Measurements from ENCODE around the gene WDR45.

Gene WDR45

DNA sequence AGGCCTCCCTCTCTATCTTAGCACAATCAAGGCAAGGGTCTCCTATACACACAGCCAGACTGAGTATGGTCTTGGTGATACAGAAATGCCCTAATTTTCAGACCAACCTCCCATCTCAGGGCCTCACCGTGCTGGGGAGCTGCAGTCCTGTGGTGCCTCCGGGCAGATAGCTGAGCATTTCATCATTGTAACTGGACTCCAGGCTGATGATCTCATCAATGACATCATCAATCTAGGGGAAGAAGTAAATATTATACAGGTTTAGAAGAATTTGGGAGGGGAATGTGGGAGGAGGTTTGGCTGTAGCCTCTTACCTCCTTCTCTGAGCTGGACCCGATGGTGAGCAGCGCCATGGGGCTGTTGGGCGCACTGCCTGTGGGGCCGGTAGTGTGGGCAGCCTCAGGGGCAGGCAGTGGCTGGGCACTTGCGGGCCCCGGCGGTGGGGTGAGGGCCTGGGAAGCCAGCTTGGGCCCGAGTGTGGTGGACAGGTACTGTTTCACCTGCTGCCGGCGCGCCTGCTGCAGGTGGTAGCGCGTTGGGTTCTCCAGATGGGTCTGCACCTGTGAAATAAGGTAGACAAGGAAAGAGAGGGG is 41.7 kb downstream of the WDR45 start:
- TF ChIP-seq ZFP30 (CRISPR knock-in tag; IDR thresholded peaks at IDR 0.05) (no peak), TCF4 (CRISPR knock-in tag; IDR thresholded peaks at IDR 0.05; ENCODE audit: borderline replicate concordance) (no peak), CSDC2 (CRISPR knock-in tag; IDR thresholded peaks at IDR 0.05) (no peak), GLIS3 (CRISPR knock-in tag; IDR thresholded peaks at IDR 0.05) (no peak), ARNTL (CRISPR knock-in tag; IDR thresholded peaks at IDR 0.05; ENCODE audit: borderline replicate concordance, low read depth) (no peak), ZNF565 (CRISPR knock-in tag; conservative IDR thresholded peaks at IDR 0.05; ENCODE audit: low read depth) (no peak), TSHZ2 (CRISPR knock-in tag; IDR thresholded peaks at IDR 0.05) (no peak)
- TF ChIP-seq, protein P1, sequence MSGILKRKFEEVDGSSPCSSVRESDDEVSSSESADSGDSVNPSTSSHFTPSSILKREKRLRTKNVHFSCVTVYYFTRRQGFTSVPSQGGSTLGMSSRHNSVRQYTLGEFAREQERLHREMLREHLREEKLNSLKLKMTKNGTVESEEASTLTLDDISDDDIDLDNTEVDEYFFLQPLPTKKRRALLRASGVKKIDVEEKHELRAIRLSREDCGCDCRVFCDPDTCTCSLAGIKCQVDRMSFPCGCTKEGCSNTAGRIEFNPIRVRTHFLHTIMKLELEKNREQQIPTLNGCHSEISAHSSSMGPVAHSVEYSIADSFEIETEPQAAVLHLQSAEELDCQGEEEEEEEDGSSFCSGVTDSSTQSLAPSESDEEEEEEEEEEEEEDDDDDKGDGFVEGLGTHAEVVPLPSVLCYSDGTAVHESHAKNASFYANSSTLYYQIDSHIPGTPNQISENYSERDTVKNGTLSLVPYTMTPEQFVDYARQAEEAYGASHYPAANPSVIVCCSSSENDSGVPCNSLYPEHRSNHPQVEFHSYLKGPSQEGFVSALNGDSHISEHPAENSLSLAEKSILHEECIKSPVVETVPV (CRISPR knock-in tag; IDR thresholded peaks at IDR 0.05): no peak
- no peak for ATAC-seq

DNA sequence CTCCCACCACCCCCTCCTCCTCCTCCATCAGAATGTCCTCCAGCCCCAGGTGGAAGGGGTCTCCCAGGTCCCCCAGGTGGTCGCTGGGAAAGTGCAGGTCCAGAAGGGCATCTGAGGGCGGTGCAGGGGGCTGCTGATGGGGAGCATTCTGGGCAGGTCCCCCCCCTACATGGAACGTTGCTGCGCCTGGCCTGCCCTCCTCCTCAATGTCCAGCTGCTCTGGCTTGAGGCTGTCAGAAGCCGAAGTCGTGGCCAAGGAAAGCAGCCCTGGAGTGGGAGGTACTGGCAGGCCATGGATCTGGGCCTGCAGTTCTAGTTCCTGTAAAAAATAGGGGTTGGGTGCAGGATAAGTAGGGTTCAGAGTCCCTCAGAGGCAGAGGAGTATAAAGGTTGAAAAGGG is 49.4 kb downstream of the WDR45 start:
- ATAC-seq: no peak
- no peak for TF ChIP-seq BACH2 (CRISPR knock-in tag; IDR thresholded peaks at IDR 0.05; ENCODE audit: borderline replicate concordance)
- TF ChIP-seq, protein P1 (CRISPR knock-in tag; IDR thresholded peaks at IDR 0.05): no peak
- no peak for TF ChIP-seq TOX (CRISPR knock-in tag; IDR thresholded peaks at IDR 0.05; ENCODE audit: borderline replicate concordance)
- no peak for TF ChIP-seq ZNF8 (CRISPR knock-in tag; IDR thresholded peaks at IDR 0.05)
- TF ChIP-seq PPARA (CRISPR knock-in tag; IDR thresholded peaks at IDR 0.05; ENCODE audit: borderline replicate concordance): no peak
- TF ChIP-seq RARB (CRISPR knock-in tag; IDR thresholded peaks at IDR 0.05): no peak
- TF ChIP-seq, protein P2, sequence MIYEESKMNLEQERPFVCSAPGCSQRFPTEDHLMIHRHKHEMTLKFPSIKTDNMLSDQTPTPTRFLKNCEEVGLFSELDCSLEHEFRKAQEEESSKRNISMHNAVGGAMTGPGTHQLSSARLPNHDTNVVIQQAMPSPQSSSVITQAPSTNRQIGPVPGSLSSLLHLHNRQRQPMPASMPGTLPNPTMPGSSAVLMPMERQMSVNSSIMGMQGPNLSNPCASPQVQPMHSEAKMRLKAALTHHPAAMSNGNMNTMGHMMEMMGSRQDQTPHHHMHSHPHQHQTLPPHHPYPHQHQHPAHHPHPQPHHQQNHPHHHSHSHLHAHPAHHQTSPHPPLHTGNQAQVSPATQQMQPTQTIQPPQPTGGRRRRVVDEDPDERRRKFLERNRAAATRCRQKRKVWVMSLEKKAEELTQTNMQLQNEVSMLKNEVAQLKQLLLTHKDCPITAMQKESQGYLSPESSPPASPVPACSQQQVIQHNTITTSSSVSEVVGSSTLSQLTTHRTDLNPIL (CRISPR knock-in tag; IDR thresholded peaks at IDR 0.05; ENCODE audit: low read depth): no peak
- no peak for TF ChIP-seq ZFP3 (CRISPR knock-in tag; IDR thresholded peaks at IDR 0.05)
- TF ChIP-seq ZNF565 (CRISPR knock-in tag; conservative IDR thresholded peaks at IDR 0.05; ENCODE audit: low read depth): no peak
- TF ChIP-seq POU6F1 (CRISPR knock-in tag; IDR thresholded peaks at IDR 0.05; ENCODE audit: borderline replicate concordance, low read depth): no peak
- TF ChIP-seq TSHZ2 (CRISPR knock-in tag; IDR thresholded peaks at IDR 0.05): no peak
- no peak for TF ChIP-seq OSR1 (CRISPR knock-in tag; IDR thresholded peaks at IDR 0.05)
- TF ChIP-seq ZFP30 (CRISPR knock-in tag; IDR thresholded peaks at IDR 0.05): no peak
- no peak for TF ChIP-seq ZNF70 (CRISPR knock-in tag; IDR thresholded peaks at IDR 0.05)
- no peak for TF ChIP-seq ZC3H10 (CRISPR knock-in tag; IDR thresholded peaks at IDR 0.05)
- TF ChIP-seq ESRRG (CRISPR knock-in tag; IDR thresholded peaks at IDR 0.05): no peak
- no peak for TF ChIP-seq ARNTL (CRISPR knock-in tag; IDR thresholded peaks at IDR 0.05; ENCODE audit: borderline replicate concordance, low read depth)
- TF ChIP-seq ISL1 (CRISPR knock-in tag; IDR thresholded peaks at IDR 0.05): no peak
- no peak for TF ChIP-seq PATZ1 (CRISPR knock-in tag; IDR thresholded peaks at IDR 0.05; ENCODE audit: borderline replicate concordance)

Measured in SK-N-SH treated with all-trans-retinoic acid at 6 μM for 48 hours (cell line).